Thyroid gland (tissue), 4 donors: ENCODE results near the gene GCLC. TPM values are rescaled to one million over a fixed set of nuclear protein-coding genes. Genes with fewer than 3 reads are reported as not detected.

Experiments used
- DNase-seq, 2 donors: peaks; one replicate each; pipeline ENCODE4 v3.0.0-alpha.2; 2019
- H3K27ac ChIP-seq, 3 donors: fragments of 200-600 bp; sonication (generic); 1 replicate in 2 of 3; 2 replicates in 1 of 3; pipeline ENCODE4 v1.5.1; 2016 to 2019; ENCODE audit warnings: mild to moderate bottlenecking in 1 of 3, moderate library complexity in 1 of 3
- H3K27me3 ChIP-seq: fragments of 200-600 bp; sonication (generic); one replicate; pipeline ENCODE4 v1.5.1; 2019
- H3K36me3 ChIP-seq, 2 donors: fragments of 200-600 bp; sonication (generic); one replicate each; pipeline ENCODE4 v1.5.1; 2016 to 2019
- H3K4me1 ChIP-seq, 2 donors: fragments of 200-600 bp; sonication (generic); one replicate each; pipeline ENCODE4 v1.5.1; 2017 to 2019
- H3K4me3 ChIP-seq, 3 donors: fragments of 200-600 bp; sonication (generic); replicated peaks in 1 of 3; 1 replicate in 2 of 3; 2 replicates in 1 of 3; pipeline ENCODE4 v1.5.1; 2016; ENCODE audit warnings: mild to moderate bottlenecking in 1 of 3
- H3K9me3 ChIP-seq: fragments of 200-600 bp; sonication (generic); one replicate; pipeline ENCODE4 v1.5.1; 2017
- CTCF ChIP-seq, 6 experiments: fragments of 200-600 bp in 3 of 6; fragments of 450-650 bp in 3 of 6; sonication (generic) in 3 of 6; IDR thresholded peaks; one replicate each; pipeline ENCODE4 v1.5.1; 2016 to 2019; ENCODE audit warnings: antibody characterized with exemption in 6 of 6, mild to moderate bottlenecking in 2 of 6, inconsistent platforms in 1 of 6, moderate library complexity in 1 of 6
- POLR2A ChIP-seq, 2 donors: fragments of 450-650 bp; IDR thresholded peaks; one replicate each; pipeline ENCODE4 v1.6.1; 2017; ENCODE audit warnings: antibody characterized with exemption in 2 of 2, mild to moderate bottlenecking in 2 of 2, moderate library complexity in 1 of 2
- WGBS, 2 donors: methylation state at CpG; one replicate each; pipeline ENCODE4 v1.1.5; 2017; 5-methylcytosine and 5-hydroxymethylcytosine counted together
- intact Hi-C: fragments of 100-400 bp; cut with DNase I; formaldehyde crosslinking; loops from one replicate; pipeline ENCODE4 v1.15.1; 2023
- total RNA-seq, 4 donors: library from RNA; depleted of rRNA; stranded (reverse); fragments of >200 nt; gene quantifications; one replicate each; pipeline ENCODE4 v1.2.3, GENCODE V29; 2016

GCLC gene
- total RNA-seq, 4 donors from 2014 or later: 67.3 to 210 (median 82.0) TPM

GRCh38 chr6:53529324-53530036 is 15.4 kb downstream of the GCLC start:
- no peak for DNase-seq
- H3K4me1 ChIP-seq: peaks cover 38 to 48% of the 10 kb centered on the region in 2 donors
- intact Hi-C loops: no loop called here
- H3K27ac ChIP-seq: no peak overlapping the region
- no peak for TF ChIP-seq CTCF (IDR thresholded peaks at IDR 0.05)
- no peak for TF ChIP-seq POLR2A (IDR thresholded peaks at IDR 0.05)
- 91 to 92% methylated on average over 5 of the region's 5 CpGs for WGBS, 2 donors
- no peaks in the 10 kb centered on the region for H3K9me3 ChIP-seq
- no peak overlapping the region for H3K4me3 ChIP-seq
- H3K27me3 ChIP-seq: no peaks in the 10 kb centered on the region
- H3K36me3 ChIP-seq: no peaks in the 10 kb centered on the region

GRCh38 chr6:53528107-53528506 is 16.8 kb downstream of the GCLC start:
- H3K27ac ChIP-seq: no peak overlapping the region
- peaks cover 37 to 56% of the 10 kb centered on the region in 2 donors for H3K4me1 ChIP-seq
- H3K4me3 ChIP-seq: no peak overlapping the region
- intact Hi-C loops: no loop called here
- H3K36me3 ChIP-seq: no peaks in the 10 kb centered on the region
- H3K9me3 ChIP-seq: no peaks in the 10 kb centered on the region
- no peak for DNase-seq
- no peaks in the 10 kb centered on the region for H3K27me3 ChIP-seq
- TF ChIP-seq CTCF (IDR thresholded peaks at IDR 0.05) (no peak), POLR2A (IDR thresholded peaks at IDR 0.05) (no peak)

GRCh38 chr6:53527249-53527765 is 17.6 kb downstream of the GCLC start:
- Histone ChIP-seq H3K4me1 (peaks cover 29 to 48% of the 10 kb centered on the region in 2 donors), H3K27ac (no peak overlapping the region), H3K9me3 (no peaks in the 10 kb centered on the region), H3K36me3 (no peaks in the 10 kb centered on the region), H3K27me3 (no peaks in the 10 kb centered on the region), H3K4me3 (no peak overlapping the region)
- 63 to 71% methylated on average over 4 of the region's 4 CpGs for WGBS, 2 donors
- TF ChIP-seq POLR2A (IDR thresholded peaks at IDR 0.05) (no peak), CTCF (IDR thresholded peaks at IDR 0.05) (no peak)
- intact Hi-C loops: no loop called here
- DNase-seq: no peak

- TF ChIP-seq POLR2A (IDR thresholded peaks at IDR 0.05): no peak
- no peak for TF ChIP-seq CTCF (IDR thresholded peaks at IDR 0.05)
- intact Hi-C loops: no loop called here
- Histone ChIP-seq H3K4me1 (peaks cover 18 to 35% of the 10 kb centered on the region in 2 donors), H3K36me3 (no peaks in the 10 kb centered on the region), H3K9me3 (no peaks in the 10 kb centered on the region), H3K27ac (no peak overlapping the region), H3K27me3 (no peaks in the 10 kb centered on the region), H3K4me3 (no peak overlapping the region)
- no peak for DNase-seq
- 78 to 79% methylated on average over 1 of the region's 1 CpG for WGBS, 2 donors
These were observed 18.9 kb downstream of the GCLC start for GRCh38 chr6:53526000-53526399.

- Histone ChIP-seq H3K27me3 (no peaks in the 10 kb centered on the region), H3K36me3 (peaks cover 5 to 9% of the 10 kb centered on the region in 2 donors), H3K4me1 (peaks cover 12 to 19% of the 10 kb centered on the region in 2 donors), H3K27ac (no peak overlapping the region), H3K4me3 (no peak overlapping the region), H3K9me3 (no peaks in the 10 kb centered on the region)
- 50 to 58% methylated on average over 1 of the region's 1 CpG for WGBS, 2 donors
- intact Hi-C loops: no loop called here
- TF ChIP-seq CTCF (IDR thresholded peaks at IDR 0.05): no peak
- TF ChIP-seq POLR2A (IDR thresholded peaks at IDR 0.05): no peak
- DNase-seq: no peak
These were observed 20.5 kb downstream of the GCLC start for GRCh38 chr6:53524455-53524815.
